Measurements from ENCODE around the gene HMCN1.

Gene HMCN1

GRCh38 chr1:186113461-186113860 is 379.3 kb downstream of the HMCN1 start:
- ATAC-seq (replicated peaks): no peak
- Mint-ChIP-seq H3K4me1 (ENCODE audit: low read depth in 2 of 2) (no peaks in the 10 kb centered on the region), H3K9me3 (peaks cover 7% of the 10 kb centered on the region in 2 donors), H3K36me3 (ENCODE audit: insufficient read depth) (no peaks in the 10 kb centered on the region), H3K27ac (no peak overlapping the region), H3K4me3 (no peak overlapping the region), H3K27me3 (no peaks in the 10 kb centered on the region)
- no peak for DNase-seq

DNA sequence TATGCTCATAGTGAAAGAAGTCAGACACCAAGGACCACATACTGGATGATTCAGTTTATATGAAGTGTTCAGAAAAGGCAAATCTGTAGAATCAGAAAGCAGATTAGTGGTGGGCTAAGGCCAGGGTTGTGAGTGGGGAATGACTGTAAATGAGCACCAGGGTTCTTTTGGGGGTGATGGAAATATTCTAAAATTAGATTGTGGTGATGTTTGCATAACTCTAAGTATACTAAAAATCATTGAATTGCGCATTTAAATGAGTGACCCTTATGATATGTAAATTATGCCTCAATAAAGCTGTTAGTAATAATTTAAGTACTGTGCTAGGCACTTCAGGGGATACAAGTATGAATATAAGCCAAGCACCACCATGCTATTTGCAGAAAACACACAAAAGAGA is 384.5 kb downstream of the HMCN1 start:
- H3K4me1 Mint-ChIP-seq (ENCODE audit: low read depth in 2 of 2): no peaks in the 10 kb centered on the region
- ATAC-seq (replicated peaks) (no peak), DNase-seq (no peak)
- no peaks in the 10 kb centered on the region for H3K27me3 Mint-ChIP-seq
- no peaks in the 10 kb centered on the region for H3K36me3 Mint-ChIP-seq (ENCODE audit: insufficient read depth)
- H3K9me3 Mint-ChIP-seq: peaks cover 0 to 4% of the 10 kb centered on the region in 2 donors
- H3K4me3 Mint-ChIP-seq: no peak overlapping the region
- H3K27ac Mint-ChIP-seq: no peak overlapping the region

- Mint-ChIP-seq H3K9me3 (peaks cover 0 to 4% of the 10 kb centered on the region in 2 donors), H3K27me3 (no peaks in the 10 kb centered on the region), H3K27ac (no peak overlapping the region), H3K36me3 (ENCODE audit: insufficient read depth) (no peaks in the 10 kb centered on the region), H3K4me1 (ENCODE audit: low read depth in 2 of 2) (no peaks in the 10 kb centered on the region), H3K4me3 (no peak overlapping the region)
- ATAC-seq (replicated peaks): no peak
- DNase-seq: no peak
These were observed 388.6 kb downstream of the HMCN1 start for GRCh38 chr1:186122837-186123236.

GRCh38 chr1:186125035-186125434 is 390.8 kb downstream of the HMCN1 start:
- DNase-seq (no peak), ATAC-seq (replicated peaks) (no peak)
- Mint-ChIP-seq H3K27ac (no peak overlapping the region), H3K36me3 (ENCODE audit: insufficient read depth) (no peaks in the 10 kb centered on the region), H3K9me3 (peaks cover 0 to 4% of the 10 kb centered on the region in 2 donors), H3K4me3 (no peak overlapping the region), H3K4me1 (ENCODE audit: low read depth in 2 of 2) (no peaks in the 10 kb centered on the region), H3K27me3 (no peaks in the 10 kb centered on the region)

DNA sequence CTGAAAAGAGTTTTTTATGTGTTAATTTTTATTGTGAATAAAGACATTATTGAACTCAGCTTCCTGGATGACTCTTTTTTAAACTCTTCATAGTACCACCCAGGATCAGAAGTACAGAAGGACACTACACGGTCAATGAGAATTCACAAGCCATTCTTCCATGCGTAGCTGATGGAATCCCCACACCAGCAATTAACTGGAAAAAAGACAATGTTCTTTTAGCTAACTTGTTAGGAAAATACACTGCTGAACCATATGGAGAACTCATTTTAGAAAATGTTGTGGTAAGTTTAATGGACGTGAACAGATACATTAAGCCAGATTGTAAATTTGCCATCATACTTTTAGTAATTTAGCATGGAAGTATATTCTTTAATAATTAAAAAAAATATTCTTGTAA is 391.3 kb downstream of the HMCN1 start:
- Mint-ChIP-seq H3K9me3 (peaks cover 0 to 4% of the 10 kb centered on the region in 2 donors), H3K27me3 (no peaks in the 10 kb centered on the region), H3K4me3 (no peak overlapping the region), H3K4me1 (ENCODE audit: low read depth in 2 of 2) (no peaks in the 10 kb centered on the region), H3K27ac (no peak overlapping the region), H3K36me3 (ENCODE audit: insufficient read depth) (no peaks in the 10 kb centered on the region)
- no peak for ATAC-seq (replicated peaks)
- no peak for DNase-seq

DNA sequence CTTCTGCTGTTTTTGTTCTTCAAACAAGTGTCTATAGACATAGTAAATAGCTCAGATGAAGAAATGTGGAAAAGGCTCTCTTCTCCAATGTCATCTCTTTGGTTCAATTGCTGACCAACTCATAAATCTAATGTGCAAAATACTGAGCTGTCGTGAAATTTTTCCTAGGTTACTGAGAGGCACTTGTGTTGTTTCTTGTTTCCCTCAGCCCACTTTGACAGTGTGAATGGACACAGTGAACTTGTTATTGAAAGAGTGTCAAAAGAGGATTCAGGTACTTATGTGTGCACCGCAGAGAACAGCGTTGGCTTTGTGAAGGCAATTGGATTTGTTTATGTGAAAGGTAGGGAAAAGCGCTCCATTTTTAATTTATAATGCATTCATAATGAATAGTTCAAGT is 395.6 kb downstream of the HMCN1 start:
- H3K27ac Mint-ChIP-seq: no peak overlapping the region
- no peak overlapping the region for H3K4me3 Mint-ChIP-seq

DNA sequence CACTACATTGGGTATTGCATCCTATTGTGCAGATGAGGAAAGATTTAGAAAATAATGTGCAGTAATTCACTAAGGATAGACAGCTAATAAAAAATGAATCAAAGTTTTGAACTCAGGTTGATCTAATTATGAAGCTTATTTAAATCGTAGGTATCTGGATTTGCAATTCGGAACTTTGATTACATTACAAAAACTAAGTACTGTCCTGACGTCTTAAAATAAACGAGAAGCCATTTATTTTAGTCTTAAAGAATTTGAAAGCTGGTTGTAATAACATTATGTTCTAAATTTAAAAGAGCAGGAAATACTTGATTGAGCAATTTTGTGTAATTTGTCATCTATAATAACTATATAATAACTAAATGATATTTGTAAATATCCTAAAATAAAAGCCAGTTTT is 404.9 kb downstream of the HMCN1 start:
- no peaks in the 10 kb centered on the region for H3K4me1 Mint-ChIP-seq (ENCODE audit: low read depth in 2 of 2)
- H3K36me3 Mint-ChIP-seq (ENCODE audit: insufficient read depth): no peaks in the 10 kb centered on the region
- no peaks in the 10 kb centered on the region for H3K27me3 Mint-ChIP-seq
- no peak for DNase-seq
- ATAC-seq (replicated peaks): no peak
- peaks cover 0 to 2% of the 10 kb centered on the region in 2 donors for H3K9me3 Mint-ChIP-seq
- H3K4me3 Mint-ChIP-seq: no peak overlapping the region
- no peak overlapping the region for H3K27ac Mint-ChIP-seq

More for the DNA sequence above, 395.6 kb downstream of the HMCN1 start:
- DNase-seq: no peak
- no peaks in the 10 kb centered on the region for H3K4me1 Mint-ChIP-seq (ENCODE audit: low read depth in 2 of 2)
- ATAC-seq (replicated peaks): no peak
- no peaks in the 10 kb centered on the region for H3K27me3 Mint-ChIP-seq
- no peaks in the 10 kb centered on the region for H3K9me3 Mint-ChIP-seq
- H3K36me3 Mint-ChIP-seq (ENCODE audit: insufficient read depth): no peaks in the 10 kb centered on the region

DNA sequence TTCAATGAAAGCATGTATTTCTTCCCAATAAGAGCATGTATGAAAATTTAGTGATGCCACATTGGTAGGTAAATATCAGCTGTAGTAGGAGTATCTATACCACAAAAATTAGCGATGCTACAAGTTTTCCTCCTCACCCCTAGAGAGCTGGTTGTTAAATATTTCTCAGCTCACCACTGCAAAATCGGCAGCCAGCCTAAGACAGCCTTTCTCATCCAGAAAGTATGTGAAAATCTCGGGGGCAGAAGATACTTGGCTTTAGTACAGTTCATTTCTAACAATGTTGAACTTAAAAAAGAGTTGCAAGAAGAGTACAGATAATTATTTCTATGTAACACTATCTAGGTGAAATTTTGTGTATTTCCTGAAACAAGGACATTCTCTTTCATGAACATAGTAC is 405.5 kb downstream of the HMCN1 start:
- no peaks in the 10 kb centered on the region for H3K4me1 Mint-ChIP-seq (ENCODE audit: low read depth in 2 of 2)
- H3K36me3 Mint-ChIP-seq (ENCODE audit: insufficient read depth): no peaks in the 10 kb centered on the region
- peaks cover 0 to 2% of the 10 kb centered on the region in 2 donors for H3K9me3 Mint-ChIP-seq
- DNase-seq (no peak), ATAC-seq (replicated peaks) (no peak)
- no peak overlapping the region for H3K4me3 Mint-ChIP-seq
- H3K27ac Mint-ChIP-seq: no peak overlapping the region
- no peaks in the 10 kb centered on the region for H3K27me3 Mint-ChIP-seq

- Mint-ChIP-seq H3K4me3 (no peak overlapping the region), H3K27ac (no peak overlapping the region), H3K4me1 (ENCODE audit: low read depth in 2 of 2) (no peaks in the 10 kb centered on the region), H3K9me3 (peaks cover 0 to 5% of the 10 kb centered on the region in 2 donors), H3K27me3 (peaks cover 0 to 7% of the 10 kb centered on the region in 2 donors), H3K36me3 (ENCODE audit: insufficient read depth) (no peaks in the 10 kb centered on the region)
- DNase-seq (no peak), ATAC-seq (replicated peaks) (no peak)
These were observed 408.0 kb downstream of the HMCN1 start for GRCh38 chr1:186142159-186142558.

DNA sequence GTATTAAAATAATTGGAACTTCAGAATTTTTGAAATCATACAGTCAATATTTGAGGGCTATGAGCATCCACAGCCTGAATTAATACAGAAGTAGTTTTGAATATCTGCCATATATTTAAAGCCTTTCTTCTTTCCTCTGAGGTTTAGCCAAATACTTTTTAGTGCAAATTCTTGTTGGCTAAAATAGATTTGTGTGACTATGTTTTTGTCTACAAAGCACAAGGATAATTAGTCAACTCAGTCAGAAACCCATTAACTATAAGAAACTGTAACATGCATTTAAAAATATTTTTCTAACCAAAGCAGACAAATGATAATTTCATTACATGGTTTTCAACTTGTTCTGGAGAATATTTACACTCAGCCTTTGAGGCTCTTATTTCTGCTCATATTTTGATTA is 408.7 kb downstream of the HMCN1 start:
- no peak overlapping the region for H3K4me3 Mint-ChIP-seq
- peaks cover 0 to 5% of the 10 kb centered on the region in 2 donors for H3K9me3 Mint-ChIP-seq
- DNase-seq (no peak), ATAC-seq (replicated peaks) (no peak)
- H3K36me3 Mint-ChIP-seq (ENCODE audit: insufficient read depth): no peaks in the 10 kb centered on the region
- no peaks in the 10 kb centered on the region for H3K4me1 Mint-ChIP-seq (ENCODE audit: low read depth in 2 of 2)
- H3K27ac Mint-ChIP-seq: no peak overlapping the region
- H3K27me3 Mint-ChIP-seq: peaks cover 0 to 7% of the 10 kb centered on the region in 2 donors

DNA sequence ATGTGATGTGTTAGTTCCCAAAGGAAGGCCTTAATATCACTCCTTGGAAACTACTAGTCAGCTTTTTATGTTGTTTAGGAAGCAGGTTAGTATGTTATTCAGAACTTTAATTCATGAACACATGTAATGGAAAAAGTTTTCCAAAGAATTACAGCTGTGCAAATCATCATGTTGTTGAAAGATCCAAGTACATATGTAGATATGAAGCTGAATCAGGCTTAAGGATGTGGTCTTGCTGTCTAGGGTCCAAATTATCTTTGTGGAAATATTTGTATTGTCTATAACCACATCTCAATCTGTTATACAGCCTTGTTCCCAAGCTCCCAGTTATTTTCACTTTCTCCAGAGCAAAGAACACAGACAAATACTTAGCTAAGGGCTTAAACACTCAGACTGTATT is 409.3 kb downstream of the HMCN1 start:
- Mint-ChIP-seq H3K4me1 (ENCODE audit: low read depth in 2 of 2) (no peaks in the 10 kb centered on the region), H3K36me3 (ENCODE audit: insufficient read depth) (no peaks in the 10 kb centered on the region), H3K27me3 (peaks cover 0 to 7% of the 10 kb centered on the region in 2 donors), H3K4me3 (no peak overlapping the region), H3K27ac (no peak overlapping the region), H3K9me3 (peaks cover 0 to 4% of the 10 kb centered on the region in 2 donors)
- ATAC-seq (replicated peaks): no peak
- no peak for DNase-seq

- Mint-ChIP-seq H3K4me1 (ENCODE audit: low read depth in 2 of 2) (no peaks in the 10 kb centered on the region), H3K4me3 (no peak overlapping the region), H3K36me3 (ENCODE audit: insufficient read depth) (no peaks in the 10 kb centered on the region), H3K9me3 (peaks cover 0 to 3% of the 10 kb centered on the region in 2 donors), H3K27me3 (peaks cover 0 to 7% of the 10 kb centered on the region in 2 donors), H3K27ac (no peak overlapping the region)
- DNase-seq (no peak), ATAC-seq (replicated peaks) (no peak)
These were observed 410.3 kb downstream of the HMCN1 start for GRCh38 chr1:186144505-186144904.

DNA sequence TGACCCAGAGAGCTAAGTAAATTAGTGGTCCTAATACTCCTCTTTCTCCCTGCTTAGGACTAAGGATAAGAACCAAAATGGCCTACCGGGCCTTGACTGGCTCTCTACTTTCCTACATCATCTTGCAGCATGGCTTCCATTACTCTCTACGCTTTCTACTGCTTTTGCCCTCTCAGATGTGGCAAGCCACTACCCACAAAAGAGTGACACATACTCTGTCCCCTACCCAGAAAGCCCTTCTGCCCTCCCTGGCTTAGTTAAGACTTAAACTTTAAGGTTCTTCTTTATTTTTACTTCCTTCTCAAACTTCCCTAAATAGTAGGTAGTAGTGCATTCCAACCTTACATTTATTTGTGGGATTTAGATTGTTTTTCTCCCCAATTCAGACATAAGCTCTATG is 412.8 kb downstream of the HMCN1 start:
- Mint-ChIP-seq H3K4me3 (no peak overlapping the region), H3K27me3 (peaks cover 0 to 7% of the 10 kb centered on the region in 2 donors), H3K4me1 (ENCODE audit: low read depth in 2 of 2) (no peaks in the 10 kb centered on the region), H3K36me3 (ENCODE audit: insufficient read depth) (no peaks in the 10 kb centered on the region), H3K9me3 (peaks cover 0 to 3% of the 10 kb centered on the region in 2 donors), H3K27ac (no peak overlapping the region)
- DNase-seq (no peak), ATAC-seq (replicated peaks) (no peak)

DNA sequence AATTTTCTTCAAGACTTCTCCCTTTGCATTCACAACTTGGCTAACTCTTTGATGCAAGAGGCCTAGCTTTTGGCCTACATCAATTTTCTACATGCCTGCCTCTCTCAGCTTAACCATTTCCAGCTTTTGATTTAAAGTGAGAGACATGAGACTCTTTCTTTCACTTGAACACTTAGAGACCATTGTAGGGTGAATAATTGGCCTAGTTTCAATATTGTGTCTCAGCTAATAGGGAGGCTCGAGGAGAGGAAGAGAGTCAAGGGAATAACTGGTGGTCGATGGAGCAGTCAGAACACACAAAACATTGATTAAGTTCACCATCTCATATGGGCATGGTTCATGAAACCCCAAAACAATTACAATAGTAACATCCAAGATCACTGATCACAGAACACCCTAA is 415.4 kb downstream of the HMCN1 start:
- Mint-ChIP-seq H3K27me3 (peaks cover 0 to 7% of the 10 kb centered on the region in 2 donors), H3K4me3 (no peak overlapping the region), H3K36me3 (ENCODE audit: insufficient read depth) (no peaks in the 10 kb centered on the region), H3K9me3 (peaks cover 0 to 3% of the 10 kb centered on the region in 2 donors), H3K27ac (no peak overlapping the region), H3K4me1 (ENCODE audit: low read depth in 2 of 2) (no peaks in the 10 kb centered on the region)
- no peak for ATAC-seq (replicated peaks)
- no peak for DNase-seq

GRCh38 chr1:186152227-186152619 is 418.0 kb downstream of the HMCN1 start:
- Mint-ChIP-seq H3K4me3 (no peak overlapping the region), H3K27ac (no peak overlapping the region), H3K9me3 (no peaks in the 10 kb centered on the region), H3K4me1 (ENCODE audit: low read depth in 2 of 2) (no peaks in the 10 kb centered on the region), H3K36me3 (ENCODE audit: insufficient read depth) (no peaks in the 10 kb centered on the region), H3K27me3 (no peaks in the 10 kb centered on the region)
- ATAC-seq (replicated peaks) (no peak), DNase-seq (no peak)
